ENCODE results near the gene ARHGAP26. TPM values are rescaled to one million over a fixed set of nuclear protein-coding genes. Genes with fewer than 3 reads are reported as not detected.
A peak's percentile ranks its signal among the peaks of the same experiment; 100 is the strongest.

Gene ARHGAP26
- total RNA-seq, 1 donor: 7.6 TPM

- H3K4me2 ChIP-seq (ENCODE audit: insufficient read depth, low read length): no peak overlapping the region
- no peaks in the 10 kb centered on the region for H4K20me1 ChIP-seq (ENCODE audit: insufficient read depth, low read length)
- H3K4me1 ChIP-seq (ENCODE audit: insufficient read depth, low read length): peaks cover 16% of the 10 kb centered on the region
- no peaks in the 10 kb centered on the region for H3K79me2 ChIP-seq (ENCODE audit: insufficient read depth, low read length)
- H3K36me3 ChIP-seq (ENCODE audit: insufficient read depth, low read length): no peaks in the 10 kb centered on the region
- DNase-seq (ENCODE audit: insufficient read length, low spot score, missing footprints): peak; percentile 72
- H3K9me3 ChIP-seq (ENCODE audit: low read depth, low read length): no peaks in the 10 kb centered on the region
- H3K27ac ChIP-seq (ENCODE audit: low read depth, low read length): no peak overlapping the region
- no peaks in the 10 kb centered on the region for H3K27me3 ChIP-seq (ENCODE audit: insufficient read depth, low read length)
- TF ChIP-seq, protein P1, sequence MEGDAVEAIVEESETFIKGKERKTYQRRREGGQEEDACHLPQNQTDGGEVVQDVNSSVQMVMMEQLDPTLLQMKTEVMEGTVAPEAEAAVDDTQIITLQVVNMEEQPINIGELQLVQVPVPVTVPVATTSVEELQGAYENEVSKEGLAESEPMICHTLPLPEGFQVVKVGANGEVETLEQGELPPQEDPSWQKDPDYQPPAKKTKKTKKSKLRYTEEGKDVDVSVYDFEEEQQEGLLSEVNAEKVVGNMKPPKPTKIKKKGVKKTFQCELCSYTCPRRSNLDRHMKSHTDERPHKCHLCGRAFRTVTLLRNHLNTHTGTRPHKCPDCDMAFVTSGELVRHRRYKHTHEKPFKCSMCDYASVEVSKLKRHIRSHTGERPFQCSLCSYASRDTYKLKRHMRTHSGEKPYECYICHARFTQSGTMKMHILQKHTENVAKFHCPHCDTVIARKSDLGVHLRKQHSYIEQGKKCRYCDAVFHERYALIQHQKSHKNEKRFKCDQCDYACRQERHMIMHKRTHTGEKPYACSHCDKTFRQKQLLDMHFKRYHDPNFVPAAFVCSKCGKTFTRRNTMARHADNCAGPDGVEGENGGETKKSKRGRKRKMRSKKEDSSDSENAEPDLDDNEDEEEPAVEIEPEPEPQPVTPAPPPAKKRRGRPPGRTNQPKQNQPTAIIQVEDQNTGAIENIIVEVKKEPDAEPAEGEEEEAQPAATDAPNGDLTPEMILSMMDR (IDR thresholded peaks at IDR 0.05; ENCODE audit: extremely low read depth, low read depth, low read length): peak; percentile 12
- H2AFZ ChIP-seq (ENCODE audit: low read length): no peak overlapping the region
- H3K4me3 ChIP-seq (ENCODE audit: insufficient read depth, low read length): no peak overlapping the region
These were observed 447.1 kb downstream of the ARHGAP26 start for GRCh38 chr5:143217065-143217803.

GRCh38 chr5:143217804-143218160 is 447.6 kb downstream of the ARHGAP26 start:
- TF ChIP-seq, protein P1 (IDR thresholded peaks at IDR 0.05; ENCODE audit: extremely low read depth, low read depth, low read length): no peak
- Histone ChIP-seq H3K36me3 (ENCODE audit: insufficient read depth, low read length) (no peaks in the 10 kb centered on the region), H3K4me3 (ENCODE audit: insufficient read depth, low read length) (no peak overlapping the region), H3K9me3 (ENCODE audit: low read depth, low read length) (no peaks in the 10 kb centered on the region), H3K79me2 (ENCODE audit: insufficient read depth, low read length) (no peaks in the 10 kb centered on the region), H3K4me2 (ENCODE audit: insufficient read depth, low read length) (no peak overlapping the region), H3K27ac (ENCODE audit: low read depth, low read length) (no peak overlapping the region), H3K27me3 (ENCODE audit: insufficient read depth, low read length) (no peaks in the 10 kb centered on the region), H3K4me1 (ENCODE audit: insufficient read depth, low read length) (peaks cover 16% of the 10 kb centered on the region), H4K20me1 (ENCODE audit: insufficient read depth, low read length) (no peaks in the 10 kb centered on the region), H2AFZ (ENCODE audit: low read length) (no peak overlapping the region)
- DNase-seq (ENCODE audit: insufficient read length, low spot score, missing footprints): no peak

GRCh38 chr5:143218517-143219170 is 448.5 kb downstream of the ARHGAP26 start:
- Histone ChIP-seq H4K20me1 (ENCODE audit: insufficient read depth, low read length) (no peaks in the 10 kb centered on the region), H3K9me3 (ENCODE audit: low read depth, low read length) (no peaks in the 10 kb centered on the region), H3K4me2 (ENCODE audit: insufficient read depth, low read length) (no peak overlapping the region), H3K79me2 (ENCODE audit: insufficient read depth, low read length) (no peaks in the 10 kb centered on the region), H3K4me1 (ENCODE audit: insufficient read depth, low read length) (peaks cover 10% of the 10 kb centered on the region), H3K27me3 (ENCODE audit: insufficient read depth, low read length) (no peaks in the 10 kb centered on the region), H3K4me3 (ENCODE audit: insufficient read depth, low read length) (no peak overlapping the region), H2AFZ (ENCODE audit: low read length) (no peak overlapping the region), H3K36me3 (ENCODE audit: insufficient read depth, low read length) (no peaks in the 10 kb centered on the region), H3K27ac (ENCODE audit: low read depth, low read length) (no peak overlapping the region)
- no peak for DNase-seq (ENCODE audit: insufficient read length, low spot score, missing footprints)
- TF ChIP-seq, protein P1 (IDR thresholded peaks at IDR 0.05; ENCODE audit: extremely low read depth, low read depth, low read length): no peak

GRCh38 chr5:143219696-143220095 is 449.5 kb downstream of the ARHGAP26 start:
- H3K79me2 ChIP-seq (ENCODE audit: insufficient read depth, low read length): no peaks in the 10 kb centered on the region
- H3K27me3 ChIP-seq (ENCODE audit: insufficient read depth, low read length): no peaks in the 10 kb centered on the region
- H4K20me1 ChIP-seq (ENCODE audit: insufficient read depth, low read length): no peaks in the 10 kb centered on the region
- no peak overlapping the region for H3K4me2 ChIP-seq (ENCODE audit: insufficient read depth, low read length)
- H2AFZ ChIP-seq (ENCODE audit: low read length): no peak overlapping the region
- H3K36me3 ChIP-seq (ENCODE audit: insufficient read depth, low read length): no peaks in the 10 kb centered on the region
- H3K9me3 ChIP-seq (ENCODE audit: low read depth, low read length): no peaks in the 10 kb centered on the region
- H3K27ac ChIP-seq (ENCODE audit: low read depth, low read length): no peak overlapping the region
- no peak overlapping the region for H3K4me3 ChIP-seq (ENCODE audit: insufficient read depth, low read length)
- no peak for DNase-seq (ENCODE audit: insufficient read length, low spot score, missing footprints)
- TF ChIP-seq, protein P1 (IDR thresholded peaks at IDR 0.05; ENCODE audit: extremely low read depth, low read depth, low read length): no peak
- peaks cover 6% of the 10 kb centered on the region for H3K4me1 ChIP-seq (ENCODE audit: insufficient read depth, low read length)
